SU-DHL-6 (cell line): Measurements from ENCODE around the gene NTPCR.

ENCODE experiments used
- H2AFZ ChIP-seq: fragments of 200-600 bp; sonication (generic); 2 replicates; pipeline ENCODE4 v1.6.1; 2014; ENCODE audit warnings: low read depth, mild to moderate bottlenecking, moderate library complexity, mixed read lengths, antibody characterized with exemption, low read length; ENCODE audit not compliant: severe bottlenecking
- H3F3A ChIP-seq: fragments of 200-600 bp; shearing (Covaris generic); 2 replicates; pipeline ENCODE4 v1.6.0; 2016; ENCODE audit warnings: antibody characterized with exemption, mild to moderate bottlenecking; ENCODE audit not compliant: insufficient read depth
- H3K27ac ChIP-seq: fragments of 200-600 bp; sonication (generic); 2 replicates; pipeline ENCODE4 v1.5.1; 2016; ENCODE audit warnings: low read depth, mild to moderate bottlenecking, low read length, moderate library complexity, mixed read lengths
- H3K27me3 ChIP-seq: fragments of 200-600 bp; sonication (generic), shearing (Covaris generic); 2 replicates; pipeline ENCODE4 v1.6.0; 2014; ENCODE audit warnings: mild to moderate bottlenecking, low read length
- H3K36me3 ChIP-seq: fragments of 200-600 bp; sonication (generic); 2 replicates; pipeline ENCODE4 v1.6.1; 2014; ENCODE audit warnings: mild to moderate bottlenecking, low read length, mixed read lengths
- H3K4me2 ChIP-seq: fragments of 300-600, 200-600 bp; shearing (Covaris generic), sonication (generic); 2 replicates; pipeline ENCODE4 v1.6.0; 2014; ENCODE audit warnings: low read length, low read depth, mild to moderate bottlenecking; ENCODE audit not compliant: poor library complexity, severe bottlenecking
- H3K4me3 ChIP-seq: fragments of 200-600 bp; sonication (generic); 2 replicates; pipeline ENCODE4 v1.5.1; 2014; ENCODE audit warnings: antibody characterized with exemption, low read length, mild to moderate bottlenecking, mixed read lengths; ENCODE audit not compliant: insufficient read depth, poor library complexity, severe bottlenecking
- H3K79me2 ChIP-seq: fragments of 200-600 bp; sonication (generic); 2 replicates; pipeline ENCODE4 v1.6.1; 2014; ENCODE audit warnings: mild to moderate bottlenecking, low read length, moderate library complexity; ENCODE audit not compliant: insufficient read depth
- H3K9ac ChIP-seq: fragments of 200-600 bp; sonication (generic); 2 replicates; pipeline ENCODE4 v1.7.0; 2014; ENCODE audit warnings: mild to moderate bottlenecking, low read length
- H3K9me2 ChIP-seq: fragments of 200-600 bp; sonication (generic); replicated peaks from 2 replicates; pipeline ENCODE4 v1.6.1; 2014; ENCODE audit warnings: low read length; ENCODE audit not compliant: insufficient read depth
- H3K9me3 ChIP-seq: fragments of 200-600 bp; sonication (generic); 2 replicates; pipeline ENCODE4 v1.6.1; 2014; ENCODE audit warnings: low read length, mixed read lengths; ENCODE audit not compliant: insufficient read depth
- H4K20me1 ChIP-seq: fragments of 200-600 bp; sonication (generic); 2 replicates; pipeline ENCODE4 v1.6.1; 2014; ENCODE audit warnings: low read depth, mild to moderate bottlenecking, antibody characterized with exemption, low read length, moderate library complexity, mixed read lengths
- EZH2phosphoT487 ChIP-seq: fragments of 200-600 bp; sonication (generic), shearing (Covaris generic); conservative IDR thresholded peaks from 2 replicates; pipeline ENCODE4 v1.6.1; 2018; ENCODE audit warnings: mild to moderate bottlenecking, antibody characterized with exemption, low read length, moderate library complexity, mixed read lengths
- TF ChIP-seq, protein P1 (sequence below): fragments of 200-600 bp; sonication (generic); IDR thresholded peaks from one replicate; pipeline ENCODE4 v1.5.1; 2017; ENCODE audit warnings: antibody characterized with exemption, mild to moderate bottlenecking, low read length, moderate library complexity; ENCODE audit not compliant: insufficient read depth, poor library complexity, severe bottlenecking

NTPCR gene

DNA sequence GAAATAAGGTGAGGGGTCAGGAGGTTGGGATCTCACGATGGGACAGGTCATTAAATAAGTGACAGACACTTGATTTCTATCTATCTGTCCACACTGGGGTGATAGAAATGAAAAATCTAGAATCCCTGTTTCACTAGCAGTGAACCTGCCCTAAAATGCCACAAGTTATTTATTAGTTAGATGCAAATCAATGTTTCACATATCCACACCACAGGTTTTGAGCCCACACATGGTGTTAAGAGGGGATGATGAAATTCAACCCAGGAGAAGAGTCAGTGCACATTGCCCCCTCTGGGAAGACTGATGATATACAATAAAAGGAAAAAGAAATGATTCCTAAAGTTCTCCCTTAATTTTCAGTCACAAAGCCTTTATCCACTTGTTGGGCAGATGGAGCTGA lies 10.1 kb upstream of the NTPCR start:
- H3K4me3 ChIP-seq = no peak overlapping the region
- no peaks in the 10 kb centered on the region for H3K36me3 ChIP-seq
- no peak for TF ChIP-seq EZH2phosphoT487
- TF ChIP-seq, protein P1, sequence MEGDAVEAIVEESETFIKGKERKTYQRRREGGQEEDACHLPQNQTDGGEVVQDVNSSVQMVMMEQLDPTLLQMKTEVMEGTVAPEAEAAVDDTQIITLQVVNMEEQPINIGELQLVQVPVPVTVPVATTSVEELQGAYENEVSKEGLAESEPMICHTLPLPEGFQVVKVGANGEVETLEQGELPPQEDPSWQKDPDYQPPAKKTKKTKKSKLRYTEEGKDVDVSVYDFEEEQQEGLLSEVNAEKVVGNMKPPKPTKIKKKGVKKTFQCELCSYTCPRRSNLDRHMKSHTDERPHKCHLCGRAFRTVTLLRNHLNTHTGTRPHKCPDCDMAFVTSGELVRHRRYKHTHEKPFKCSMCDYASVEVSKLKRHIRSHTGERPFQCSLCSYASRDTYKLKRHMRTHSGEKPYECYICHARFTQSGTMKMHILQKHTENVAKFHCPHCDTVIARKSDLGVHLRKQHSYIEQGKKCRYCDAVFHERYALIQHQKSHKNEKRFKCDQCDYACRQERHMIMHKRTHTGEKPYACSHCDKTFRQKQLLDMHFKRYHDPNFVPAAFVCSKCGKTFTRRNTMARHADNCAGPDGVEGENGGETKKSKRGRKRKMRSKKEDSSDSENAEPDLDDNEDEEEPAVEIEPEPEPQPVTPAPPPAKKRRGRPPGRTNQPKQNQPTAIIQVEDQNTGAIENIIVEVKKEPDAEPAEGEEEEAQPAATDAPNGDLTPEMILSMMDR = no peak
- no peaks in the 10 kb centered on the region for H3K27me3 ChIP-seq
- H3F3A ChIP-seq = no peaks in the 10 kb centered on the region
- H3K79me2 ChIP-seq = no peaks in the 10 kb centered on the region
- no peak overlapping the region for H3K9ac ChIP-seq
- no peaks in the 10 kb centered on the region for H3K9me3 ChIP-seq
- H2AFZ ChIP-seq = no peak overlapping the region
- no peak overlapping the region for H3K4me2 ChIP-seq
- H4K20me1 ChIP-seq = no peaks in the 10 kb centered on the region
- H3K9me2 ChIP-seq = no peaks in the 10 kb centered on the region
- no peak overlapping the region for H3K27ac ChIP-seq

DNA sequence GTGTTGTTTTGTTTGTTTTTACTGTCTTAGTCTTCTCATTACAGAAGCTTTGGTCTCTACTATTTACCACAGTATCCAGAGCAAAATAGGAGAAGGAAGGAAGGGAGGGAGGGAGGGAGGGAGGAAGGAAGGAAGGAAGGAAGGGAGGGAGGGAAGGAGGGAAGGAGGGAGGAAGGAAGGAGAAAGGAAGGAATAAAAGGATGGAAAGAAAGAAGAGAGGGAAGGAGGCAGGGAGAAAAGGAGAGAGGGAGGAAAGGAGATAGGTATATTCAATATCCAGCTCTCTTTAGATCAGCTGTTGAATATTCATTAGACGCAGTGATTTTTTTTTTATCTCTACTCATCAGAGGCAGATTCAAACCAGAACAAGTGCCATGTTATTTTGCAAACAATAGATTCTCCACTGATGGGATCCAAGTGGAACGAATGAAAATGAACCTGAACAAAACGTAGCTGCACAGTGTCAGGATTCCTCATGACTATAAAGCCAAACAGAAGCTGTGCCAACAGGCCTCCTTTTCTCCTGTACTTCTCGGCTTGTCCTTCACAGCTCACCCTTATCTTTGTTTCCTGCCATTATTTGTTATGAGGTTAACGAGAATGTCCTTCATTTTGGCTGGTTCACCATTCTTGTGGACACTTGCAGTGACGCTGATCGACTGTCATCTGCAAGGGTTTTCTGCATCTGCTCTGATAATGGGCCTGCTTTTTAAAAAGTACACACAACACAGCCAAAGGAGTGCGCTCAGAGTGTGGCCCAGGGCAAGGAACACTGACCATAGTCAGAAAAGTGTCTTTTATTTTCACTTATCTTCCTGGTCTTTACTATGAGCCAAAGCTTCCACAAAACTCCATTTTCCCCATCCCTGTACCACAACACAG lies 7.8 kb upstream of the NTPCR start:
- H3K27me3 ChIP-seq = no peaks in the 10 kb centered on the region
- no peaks in the 10 kb centered on the region for H3F3A ChIP-seq
- no peak overlapping the region for H3K9ac ChIP-seq
- H2AFZ ChIP-seq = no peak overlapping the region
- no peaks in the 10 kb centered on the region for H3K36me3 ChIP-seq
- H3K9me3 ChIP-seq = no peaks in the 10 kb centered on the region
- H4K20me1 ChIP-seq = no peaks in the 10 kb centered on the region
- no peak overlapping the region for H3K27ac ChIP-seq
- no peak overlapping the region for H3K4me3 ChIP-seq
- no peaks in the 10 kb centered on the region for H3K79me2 ChIP-seq
- H3K9me2 ChIP-seq = no peaks in the 10 kb centered on the region
- H3K4me2 ChIP-seq = no peak overlapping the region
- TF ChIP-seq EZH2phosphoT487 = no peak
- TF ChIP-seq, protein P1 = no peak

DNA sequence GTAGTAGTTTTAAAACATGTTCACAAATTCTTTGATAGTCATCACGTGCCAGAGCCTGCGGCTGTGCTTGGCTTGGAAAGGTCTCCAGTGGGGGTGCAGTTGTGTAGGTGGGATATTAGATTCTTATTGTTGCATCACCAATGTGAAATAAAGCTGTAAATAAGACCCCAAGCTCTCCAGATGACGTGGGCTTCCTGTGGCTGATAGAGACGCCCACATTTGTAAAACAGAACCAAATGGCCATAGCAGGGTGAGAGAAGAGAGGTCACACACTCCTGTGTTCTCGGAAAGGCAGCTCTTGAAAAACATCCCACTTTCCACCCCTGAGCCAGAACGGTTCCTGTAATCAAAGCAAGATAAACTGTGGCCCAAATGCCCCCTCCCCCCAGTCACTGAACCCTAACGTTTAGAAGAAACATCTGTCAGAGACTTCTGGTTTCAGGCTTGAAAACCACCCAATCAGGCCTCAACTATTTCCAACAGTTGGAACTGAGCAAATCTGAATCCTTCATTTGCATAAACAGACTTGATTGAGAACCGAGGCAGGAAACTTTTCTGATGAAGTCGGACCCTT lies 6.6 kb upstream of the NTPCR start:
- no peak for TF ChIP-seq EZH2phosphoT487
- TF ChIP-seq, protein P1 = no peak
- Histone ChIP-seq H3K4me2 (no peak overlapping the region), H4K20me1 (no peaks in the 10 kb centered on the region), H3K79me2 (no peaks in the 10 kb centered on the region), H3F3A (no peaks in the 10 kb centered on the region), H3K9me2 (no peaks in the 10 kb centered on the region), H3K9ac (no peak overlapping the region), H3K4me3 (no peak overlapping the region), H3K27ac (no peak overlapping the region), H3K27me3 (no peaks in the 10 kb centered on the region), H2AFZ (no peak overlapping the region), H3K36me3 (no peaks in the 10 kb centered on the region), H3K9me3 (no peaks in the 10 kb centered on the region)
